AG04450 (cell line): ENCODE results near the gene DCDC1. TPM values are rescaled to one million over a fixed set of nuclear protein-coding genes. Genes with fewer than 3 reads are reported as not detected.

Experiments
- CTCF ChIA-PET: fragments of 300-600, 350-600 bp; formaldehyde crosslinking; extraction: SDS; loops from one replicate; lab custom pipeline; 2022; ENCODE audit warnings: antibody characterized with exemption, inconsistent platforms; lab: Charles Lee
- POLR2A ChIA-PET: fragments of 350-600 bp; formaldehyde crosslinking; extraction: SDS; loops from one replicate; lab custom pipeline; 2021; ENCODE audit warnings: antibody characterized with exemption, inconsistent platforms; lab: Yijun Ruan, JAX
- DNase-seq: peaks from one replicate; pipeline ENCODE4 v3.0.0-alpha.2; 2011; ENCODE audit warnings: low read depth, low spot score
- H3K27ac ChIP-seq: one replicate; pipeline ENCODE4 v1.5.1; 2012; ENCODE audit warnings: low read depth, low read length, control low read depth
- H3K27me3 ChIP-seq: one replicate; pipeline ENCODE4 v1.6.0; 2012; ENCODE audit warnings: low read length; ENCODE audit not compliant: control insufficient read depth, insufficient read depth
- H3K4me3 ChIP-seq: 2 replicates; pipeline ENCODE4 v1.5.1; 2011; ENCODE audit warnings: mild to moderate bottlenecking, low read depth, low read length, control low read depth
- H3K9me3 ChIP-seq: 2 replicates; pipeline ENCODE4 v1.5.1; 2012; ENCODE audit warnings: low read length; ENCODE audit not compliant: control insufficient read depth, insufficient read depth
- CTCF ChIP-seq: IDR thresholded peaks from 2 replicates; pipeline ENCODE4 v1.5.1; 2011; ENCODE audit warnings: low read depth, low read length, control low read depth, inconsistent platforms
- polyA plus RNA-seq: library from polyadenylated mRNA; depleted of rRNA; stranded (reverse); fragments of >200 nt; gene quantifications from 2 replicates; pipeline ENCODE4 v1.2.3, GENCODE V29; 2011

DCDC1 gene
- polyA plus RNA-seq, 1 experiment: 0.02 TPM

- no peak overlapping the region for H3K4me3 ChIP-seq
- no peaks in the 10 kb centered on the region for H3K9me3 ChIP-seq
- ChIA-PET CTCF (interaction anchor here (0.5 to 2.7 kb wide), 6 partner anchors 8 to 937 kb away, joined by 3 to 14 read pairs (median 9); no protein-coding TSS in a partner anchor), POLR2A (no interaction called here)
- DNase-seq: no peak
- H3K27me3 ChIP-seq: no peaks in the 10 kb centered on the region
- no peak overlapping the region for H3K27ac ChIP-seq
- no peak for TF ChIP-seq CTCF
Observed at GRCh38 chr11:31237819-31238760, 131.4 kb downstream of the DCDC1 start.

GRCh38 chr11:31236143-31236542 is 133.4 kb downstream of the DCDC1 start:
- CTCF ChIA-PET: interaction anchor here (0.6 to 2.7 kb wide), 6 partner anchors 10 to 1062 kb away, joined by 3 to 14 read pairs (median 4); no protein-coding TSS in a partner anchor
- Histone ChIP-seq H3K4me3 (no peak overlapping the region), H3K27ac (no peak overlapping the region), H3K9me3 (no peaks in the 10 kb centered on the region), H3K27me3 (no peaks in the 10 kb centered on the region)
- peak; percentile 31 for TF ChIP-seq CTCF
- DNase-seq: no peak
- POLR2A ChIA-PET: no interaction called here

GRCh38 chr11:31233425-31233824 is 136.1 kb downstream of the DCDC1 start:
- ChIA-PET CTCF (interaction anchor here (0.6 kb wide), 1 partner anchor 942 kb away, joined by 3 read pairs; no protein-coding TSS in a partner anchor), POLR2A (no interaction called here)
- no peaks in the 10 kb centered on the region for H3K27me3 ChIP-seq
- TF ChIP-seq CTCF: no peak
- no peak for DNase-seq
- H3K9me3 ChIP-seq: no peaks in the 10 kb centered on the region
- H3K27ac ChIP-seq: no peak overlapping the region
- H3K4me3 ChIP-seq: no peak overlapping the region

GRCh38 chr11:31231601-31232000 is 137.9 kb downstream of the DCDC1 start:
- ChIA-PET CTCF (no interaction called here), POLR2A (no interaction called here)

More at GRCh38 chr11:31231601-31232000, 137.9 kb downstream of the DCDC1 start:
- Histone ChIP-seq H3K9me3 (no peaks in the 10 kb centered on the region), H3K27ac (no peak overlapping the region), H3K4me3 (no peak overlapping the region), H3K27me3 (no peaks in the 10 kb centered on the region)
- no peak for DNase-seq
- no peak for TF ChIP-seq CTCF
